ENCODE data around the gene PIP5KL1. TPM values are rescaled to one million over a fixed set of nuclear protein-coding genes. Genes with fewer than 3 reads are reported as not detected.

The PIP5KL1 gene
- total RNA-seq, 1 donor from 2014 or later = 4.9 TPM

DNA sequence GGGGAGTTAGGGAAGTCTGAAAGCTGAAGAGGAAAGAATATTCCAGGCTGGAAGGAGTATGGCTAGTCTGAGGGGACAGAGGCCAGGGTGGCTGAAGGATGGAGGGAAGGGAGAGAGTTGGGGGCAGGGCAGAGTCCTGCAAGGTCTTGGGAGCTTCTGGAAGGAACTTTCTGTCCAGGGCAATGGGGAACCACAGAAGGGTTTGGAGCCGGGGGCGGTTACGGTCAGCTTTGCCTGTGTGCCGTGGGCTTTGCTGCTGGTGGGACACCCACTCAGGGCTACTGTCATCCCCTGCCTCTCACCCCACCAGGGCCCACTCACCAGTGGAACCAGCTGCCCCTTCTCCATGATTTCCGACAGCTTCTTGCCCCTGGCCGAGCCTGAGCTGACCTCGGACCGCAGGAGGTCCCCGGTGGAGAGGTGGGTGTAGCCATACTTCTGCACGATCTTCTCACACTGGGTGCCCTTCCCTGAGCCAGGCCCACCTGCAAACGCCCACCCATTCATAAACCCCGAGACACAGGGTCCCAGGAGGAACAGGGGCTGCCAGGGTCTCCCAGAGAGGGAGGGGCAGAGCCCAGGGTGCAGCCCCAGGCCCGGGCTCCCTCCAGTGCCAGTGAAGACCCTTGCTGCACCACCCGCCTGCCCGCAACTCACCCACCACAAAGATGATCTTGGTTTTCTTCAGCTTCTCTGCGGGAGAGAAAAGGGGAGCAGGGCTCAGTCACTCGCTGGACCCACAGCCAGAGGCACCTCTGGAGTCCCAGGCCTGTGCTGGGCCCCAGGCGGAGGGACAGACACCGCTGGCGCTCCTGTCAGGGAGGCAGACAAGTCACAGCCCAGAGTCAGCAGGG lies 58.0 kb downstream of the PIP5KL1 start:
- no peak overlapping the region for H3K4me3 ChIP-seq (ENCODE audit: insufficient read depth, low read depth, low read length)
- H3K36me3 ChIP-seq (ENCODE audit: insufficient read depth, low read length) = no peaks in the 10 kb centered on the region
- peaks cover 27% of the 10 kb centered on the region for H4K20me1 ChIP-seq (ENCODE audit: insufficient read depth, low read length)
- peaks cover 20% of the 10 kb centered on the region for H3K79me2 ChIP-seq (ENCODE audit: insufficient read depth, low read length)
- H3K4me1 Mint-ChIP-seq (ENCODE audit: low read depth, unreplicated experiment) = peaks cover 17% of the 10 kb centered on the region
- no peaks in the 10 kb centered on the region for H3K9me3 ChIP-seq (ENCODE audit: insufficient read depth, low read depth, low read length)
- H3K4me1 ChIP-seq (ENCODE audit: insufficient read depth, low read length) = peaks cover 39% of the 10 kb centered on the region
- H3K36me3 Mint-ChIP-seq (ENCODE audit: low read depth, unreplicated experiment) = peaks cover 12% of the 10 kb centered on the region
- H3K27ac Mint-ChIP-seq (ENCODE audit: unreplicated experiment) = no peak overlapping the region
- no peak overlapping the region for H3K4me3 Mint-ChIP-seq (ENCODE audit: unreplicated experiment)
- no peaks in the 10 kb centered on the region for H3K27me3 Mint-ChIP-seq (ENCODE audit: low read depth, unreplicated experiment)
- FAIRE-seq (no peak), DNase-seq (ENCODE audit: low read depth) (no peak)
- no peak overlapping the region for H3K27ac ChIP-seq (ENCODE audit: low read depth, low read length)
- H3K9me3 Mint-ChIP-seq (ENCODE audit: unreplicated experiment) = no peaks in the 10 kb centered on the region
- no peaks in the 10 kb centered on the region for H3K27me3 ChIP-seq (ENCODE audit: insufficient read depth, low read length)
- H2AFZ ChIP-seq (ENCODE audit: low read depth, low read length) = no peak overlapping the region
- no peak for TF ChIP-seq EZH2 (IDR thresholded peaks at IDR 0.05; ENCODE audit: insufficient read depth, low read length)
- TF ChIP-seq, protein P1, sequence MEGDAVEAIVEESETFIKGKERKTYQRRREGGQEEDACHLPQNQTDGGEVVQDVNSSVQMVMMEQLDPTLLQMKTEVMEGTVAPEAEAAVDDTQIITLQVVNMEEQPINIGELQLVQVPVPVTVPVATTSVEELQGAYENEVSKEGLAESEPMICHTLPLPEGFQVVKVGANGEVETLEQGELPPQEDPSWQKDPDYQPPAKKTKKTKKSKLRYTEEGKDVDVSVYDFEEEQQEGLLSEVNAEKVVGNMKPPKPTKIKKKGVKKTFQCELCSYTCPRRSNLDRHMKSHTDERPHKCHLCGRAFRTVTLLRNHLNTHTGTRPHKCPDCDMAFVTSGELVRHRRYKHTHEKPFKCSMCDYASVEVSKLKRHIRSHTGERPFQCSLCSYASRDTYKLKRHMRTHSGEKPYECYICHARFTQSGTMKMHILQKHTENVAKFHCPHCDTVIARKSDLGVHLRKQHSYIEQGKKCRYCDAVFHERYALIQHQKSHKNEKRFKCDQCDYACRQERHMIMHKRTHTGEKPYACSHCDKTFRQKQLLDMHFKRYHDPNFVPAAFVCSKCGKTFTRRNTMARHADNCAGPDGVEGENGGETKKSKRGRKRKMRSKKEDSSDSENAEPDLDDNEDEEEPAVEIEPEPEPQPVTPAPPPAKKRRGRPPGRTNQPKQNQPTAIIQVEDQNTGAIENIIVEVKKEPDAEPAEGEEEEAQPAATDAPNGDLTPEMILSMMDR (IDR thresholded peaks at IDR 0.05; ENCODE audit: insufficient read depth, low read depth, low read length) = no peak
- H3K9ac ChIP-seq (ENCODE audit: low read length) = no peak overlapping the region
- H3K4me2 ChIP-seq (ENCODE audit: low read length) = no peak overlapping the region

DNA sequence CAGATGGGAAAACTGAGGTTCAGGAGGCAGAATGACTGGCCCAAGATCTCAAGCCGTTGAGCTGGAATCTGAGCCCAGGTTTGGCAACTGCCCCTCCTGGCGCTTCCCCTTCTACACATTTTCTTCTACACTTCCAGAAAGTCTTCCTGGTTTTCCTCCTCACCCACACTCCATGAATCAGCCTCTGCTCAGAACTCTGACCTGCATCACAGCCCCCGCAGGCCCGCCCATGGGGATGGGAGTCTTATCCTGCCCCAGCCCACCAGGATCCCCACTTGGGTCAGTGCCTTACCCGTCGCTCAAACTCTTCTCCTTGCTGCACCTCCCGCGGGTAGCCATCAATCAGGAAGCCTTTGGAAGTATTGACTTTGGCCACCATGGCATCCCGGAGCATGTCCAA lies 59.0 kb downstream of the PIP5KL1 start:
- Mint-ChIP-seq H3K36me3 (ENCODE audit: low read depth, unreplicated experiment) (peaks cover 15% of the 10 kb centered on the region), H3K4me1 (ENCODE audit: low read depth, unreplicated experiment) (peaks cover 17% of the 10 kb centered on the region), H3K9me3 (ENCODE audit: unreplicated experiment) (no peaks in the 10 kb centered on the region), H3K4me3 (ENCODE audit: unreplicated experiment) (no peak overlapping the region), H3K27ac (ENCODE audit: unreplicated experiment) (peak overlapping the region; percentile 16), H3K27me3 (ENCODE audit: low read depth, unreplicated experiment) (no peaks in the 10 kb centered on the region)
- no peak overlapping the region for H3K4me3 ChIP-seq (ENCODE audit: insufficient read depth, low read depth, low read length)
- peaks cover 12% of the 10 kb centered on the region for H3K79me2 ChIP-seq (ENCODE audit: insufficient read depth, low read length)
- DNase-seq (ENCODE audit: low read depth) = no peak
- H3K27ac ChIP-seq (ENCODE audit: low read depth, low read length) = no peak overlapping the region
- no peaks in the 10 kb centered on the region for H3K27me3 ChIP-seq (ENCODE audit: insufficient read depth, low read length)
- TF ChIP-seq, protein P1 (IDR thresholded peaks at IDR 0.05; ENCODE audit: insufficient read depth, low read depth, low read length) = no peak
- TF ChIP-seq EZH2 (IDR thresholded peaks at IDR 0.05; ENCODE audit: insufficient read depth, low read length) = no peak
- FAIRE-seq = no peak
- no peaks in the 10 kb centered on the region for H3K36me3 ChIP-seq (ENCODE audit: insufficient read depth, low read length)
- H4K20me1 ChIP-seq (ENCODE audit: insufficient read depth, low read length) = peaks cover 27% of the 10 kb centered on the region
- H3K9me3 ChIP-seq (ENCODE audit: insufficient read depth, low read depth, low read length) = no peaks in the 10 kb centered on the region
- peaks cover 32% of the 10 kb centered on the region for H3K4me1 ChIP-seq (ENCODE audit: insufficient read depth, low read length)
- H3K9ac ChIP-seq (ENCODE audit: low read length) = no peak overlapping the region
- no peak overlapping the region for H2AFZ ChIP-seq (ENCODE audit: low read depth, low read length)
- no peak overlapping the region for H3K4me2 ChIP-seq (ENCODE audit: low read length)

DNA sequence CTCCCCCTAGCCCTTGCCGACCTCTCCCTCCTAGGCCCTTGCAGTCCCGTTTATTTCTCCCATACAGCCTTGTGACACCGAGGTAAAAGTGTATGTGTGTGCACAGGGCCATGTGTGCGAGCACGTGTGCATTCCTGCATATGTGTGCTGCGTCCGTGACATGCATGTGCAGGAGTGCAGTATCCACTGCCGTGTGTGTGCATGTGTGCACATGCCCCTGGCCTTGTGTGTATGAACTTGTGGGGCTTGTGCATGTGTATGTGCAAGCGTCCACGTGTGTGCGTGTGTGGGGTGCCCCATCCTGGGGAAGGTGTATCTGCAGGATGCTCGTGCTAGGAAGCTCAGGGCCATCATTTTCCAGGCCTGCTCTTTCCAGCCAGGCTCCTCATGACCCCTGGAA lies 59.7 kb downstream of the PIP5KL1 start:
- H3K4me3 Mint-ChIP-seq (ENCODE audit: unreplicated experiment) = no peak overlapping the region
- Histone ChIP-seq H3K9ac (ENCODE audit: low read length) (no peak overlapping the region), H3K9me3 (ENCODE audit: insufficient read depth, low read depth, low read length) (no peaks in the 10 kb centered on the region), H3K79me2 (ENCODE audit: insufficient read depth, low read length) (peaks cover 7% of the 10 kb centered on the region), H3K4me3 (ENCODE audit: insufficient read depth, low read depth, low read length) (no peak overlapping the region), H3K27me3 (ENCODE audit: insufficient read depth, low read length) (no peaks in the 10 kb centered on the region), H3K27ac (ENCODE audit: low read depth, low read length) (no peak overlapping the region), H2AFZ (ENCODE audit: low read depth, low read length) (no peak overlapping the region), H3K4me1 (ENCODE audit: insufficient read depth, low read length) (peaks cover 28% of the 10 kb centered on the region), H3K4me2 (ENCODE audit: low read length) (no peak overlapping the region), H4K20me1 (ENCODE audit: insufficient read depth, low read length) (peaks cover 27% of the 10 kb centered on the region), H3K36me3 (ENCODE audit: insufficient read depth, low read length) (no peaks in the 10 kb centered on the region)
- peaks cover 16% of the 10 kb centered on the region for H3K4me1 Mint-ChIP-seq (ENCODE audit: low read depth, unreplicated experiment)
- peaks cover 15% of the 10 kb centered on the region for H3K36me3 Mint-ChIP-seq (ENCODE audit: low read depth, unreplicated experiment)
- TF ChIP-seq, protein P1 (IDR thresholded peaks at IDR 0.05; ENCODE audit: insufficient read depth, low read depth, low read length) = no peak
- no peak for TF ChIP-seq EZH2 (IDR thresholded peaks at IDR 0.05; ENCODE audit: insufficient read depth, low read length)
- no peaks in the 10 kb centered on the region for H3K27me3 Mint-ChIP-seq (ENCODE audit: low read depth, unreplicated experiment)
- peak overlapping the region; percentile 18 for H3K27ac Mint-ChIP-seq (ENCODE audit: unreplicated experiment)
- DNase-seq (ENCODE audit: low read depth) (no peak), FAIRE-seq (no peak)
- H3K9me3 Mint-ChIP-seq (ENCODE audit: unreplicated experiment) = no peaks in the 10 kb centered on the region

Measured in astrocyte (in vitro differentiated cells and primary cell).